ENCODE data around the gene GRM5.

Gene GRM5

GRCh38 chr11:88544656-88545280, 521.0 kb downstream of the GRM5 start:
- TF ChIP-seq, protein P1, sequence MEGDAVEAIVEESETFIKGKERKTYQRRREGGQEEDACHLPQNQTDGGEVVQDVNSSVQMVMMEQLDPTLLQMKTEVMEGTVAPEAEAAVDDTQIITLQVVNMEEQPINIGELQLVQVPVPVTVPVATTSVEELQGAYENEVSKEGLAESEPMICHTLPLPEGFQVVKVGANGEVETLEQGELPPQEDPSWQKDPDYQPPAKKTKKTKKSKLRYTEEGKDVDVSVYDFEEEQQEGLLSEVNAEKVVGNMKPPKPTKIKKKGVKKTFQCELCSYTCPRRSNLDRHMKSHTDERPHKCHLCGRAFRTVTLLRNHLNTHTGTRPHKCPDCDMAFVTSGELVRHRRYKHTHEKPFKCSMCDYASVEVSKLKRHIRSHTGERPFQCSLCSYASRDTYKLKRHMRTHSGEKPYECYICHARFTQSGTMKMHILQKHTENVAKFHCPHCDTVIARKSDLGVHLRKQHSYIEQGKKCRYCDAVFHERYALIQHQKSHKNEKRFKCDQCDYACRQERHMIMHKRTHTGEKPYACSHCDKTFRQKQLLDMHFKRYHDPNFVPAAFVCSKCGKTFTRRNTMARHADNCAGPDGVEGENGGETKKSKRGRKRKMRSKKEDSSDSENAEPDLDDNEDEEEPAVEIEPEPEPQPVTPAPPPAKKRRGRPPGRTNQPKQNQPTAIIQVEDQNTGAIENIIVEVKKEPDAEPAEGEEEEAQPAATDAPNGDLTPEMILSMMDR (IDR thresholded peaks at IDR 0.05; ENCODE audit: extremely low read depth, missing control alignments): no peak
- DNase-seq (ENCODE audit: low spot score): no peak

- DNase-seq (ENCODE audit: low spot score): peak; percentile 72
- TF ChIP-seq, protein P1 (IDR thresholded peaks at IDR 0.05; ENCODE audit: extremely low read depth, missing control alignments): peak; percentile 93
These were observed 521.7 kb downstream of the GRM5 start for GRCh38 chr11:88543902-88544655.

DNA sequence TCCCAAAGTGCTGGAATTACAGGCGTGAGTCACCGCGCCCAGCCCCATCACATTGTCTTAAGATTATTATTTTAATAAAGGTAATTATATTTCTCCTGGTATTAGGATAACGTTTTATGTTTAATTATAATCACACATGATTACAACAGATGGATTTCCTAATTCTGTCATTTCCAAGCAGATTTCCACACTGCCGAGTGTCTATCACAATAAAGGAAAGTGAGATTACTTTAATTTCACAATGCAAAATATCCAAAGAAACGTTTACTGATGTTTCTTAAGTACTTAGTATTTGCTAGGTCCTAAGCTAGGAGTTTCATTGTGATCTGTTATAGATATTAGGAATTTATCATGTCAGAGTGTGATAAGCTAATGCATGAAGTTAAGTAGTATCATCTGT, 524.8 kb downstream of the GRM5 start:
- DNase-seq (ENCODE audit: low spot score): no peak
- TF ChIP-seq, protein P1 (IDR thresholded peaks at IDR 0.05; ENCODE audit: extremely low read depth, missing control alignments): no peak

DNA sequence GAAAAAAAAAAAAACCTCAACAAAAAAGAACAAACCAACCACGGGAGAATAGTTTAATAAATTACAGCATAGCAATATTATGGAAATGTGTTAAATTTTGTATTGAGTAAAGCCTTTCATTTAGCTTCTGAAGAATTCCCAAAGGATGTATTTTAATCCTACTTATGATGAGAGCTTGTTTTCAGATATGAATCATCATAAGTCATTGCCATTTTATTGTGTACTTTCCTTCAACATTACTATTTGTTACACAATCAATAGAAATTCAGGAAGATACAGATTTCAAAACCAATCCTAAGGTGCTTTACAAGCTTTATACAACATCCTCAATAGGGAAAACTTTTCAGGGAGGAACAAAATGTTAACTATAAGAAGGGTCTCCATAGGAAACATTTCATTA, 527.7 kb downstream of the GRM5 start:
- TF ChIP-seq, protein P1 (IDR thresholded peaks at IDR 0.05; ENCODE audit: extremely low read depth, missing control alignments): no peak
- no peak for DNase-seq (ENCODE audit: low spot score)

DNA sequence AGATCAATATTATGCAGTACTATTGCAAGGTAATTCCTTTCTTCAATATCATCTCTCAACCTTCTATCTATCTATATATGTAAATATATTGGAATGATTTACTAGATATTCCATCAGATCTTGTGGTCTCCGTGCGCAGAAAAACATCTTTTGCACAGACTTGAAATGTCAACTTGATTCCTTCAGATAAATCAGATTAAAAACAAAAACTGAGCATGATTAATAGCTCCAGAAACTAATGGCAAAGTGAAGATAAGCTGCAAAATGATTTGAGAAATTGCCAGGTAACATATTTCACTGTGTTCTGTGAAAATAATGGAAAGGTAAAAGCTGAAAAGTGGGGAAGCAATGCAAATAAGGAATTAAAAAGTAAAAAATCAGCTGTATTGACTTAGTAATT, 528.2 kb downstream of the GRM5 start:
- no peak for DNase-seq (ENCODE audit: low spot score)
- TF ChIP-seq, protein P1 (IDR thresholded peaks at IDR 0.05; ENCODE audit: extremely low read depth, missing control alignments): no peak

GRCh38 chr11:88536616-88537265, 529.0 kb downstream of the GRM5 start:
- TF ChIP-seq, protein P1 (IDR thresholded peaks at IDR 0.05; ENCODE audit: extremely low read depth, missing control alignments): no peak
- no peak for DNase-seq (ENCODE audit: low spot score)

Measured in GM20000 (cell line).